K562 (cell line): ENCODE data around the gene MAD1L1. TPM values are rescaled to one million over a fixed set of nuclear protein-coding genes. Genes with fewer than 3 reads are reported as not detected.

Source experiments
- ATAC-seq: fragments of 200-7000 bp; cut with Tn5 transposase; 3 replicates; pipeline ENCODE4 v1.9.1; 2020; ENCODE audit warnings: moderate library complexity
- BruUV-seq: library from RNA; stranded (reverse); fragments of 400-500 nt; replicated peaks from 2 replicates; lab custom pipeline; 2021; lab: Mats Ljungman, UMichigan
- CTCF ChIA-PET: fragments of 300-600 bp; formaldehyde crosslinking; extraction: SDS; loops from one replicate; lab custom pipeline; 2021; ENCODE audit warnings: low intra/inter-chr PET ratio; lab: Yijun Ruan, JAX
- POLR2A ChIA-PET: fragments of 300-600, 350-650 bp; sonication (Branson Sonifier 250); formaldehyde crosslinking; extraction: SDS; loops from one replicate; lab custom pipeline; 2021; ENCODE audit warnings: antibody characterized with exemption, inconsistent platforms; lab: Yijun Ruan, JAX
- DNase-seq, 4 experiments: peaks; one replicate each; pipeline versions ENCODE4 v3.0.0 to v3.0.0-alpha.2; 2011 to 2018; ENCODE audit warnings: low spot score in 3 of 4, mixed read lengths in 3 of 4; ENCODE audit errors: extremely low read depth in 1 of 4
- FAIRE-seq: peaks from 2 replicates; lab custom pipeline; 2011; peaks lifted over from hg19 to GRCh38; lab: Jason Lieb, UNC
- H2AFZ ChIP-seq: 2 replicates; pipeline ENCODE4 v1.6.0; 2011; ENCODE audit warnings: low read depth, low read length, control low read depth, inconsistent platforms
- H3K27ac ChIP-seq: fragments of 200-600 bp; 3 replicates; pipeline ENCODE4 v1.8.0; 2011; ENCODE audit warnings: low read depth, mild to moderate bottlenecking, control low read depth, inconsistent platforms, low read length, moderate library complexity, mixed read lengths; ENCODE audit errors: extremely low read depth
- H3K27me3 ChIP-seq, 2 experiments: fragments of 300-600 bp in 1 of 2; 2 replicates in 1 of 2; 3 replicates in 1 of 2; pipeline versions ENCODE4 v1.6.0 to v1.8.0; 2011; ENCODE audit warnings: inconsistent platforms in 2 of 2, low read length in 2 of 2, mild to moderate bottlenecking in 1 of 2, mixed read lengths in 1 of 2, moderate library complexity in 1 of 2; ENCODE audit not compliant: control insufficient read depth in 2 of 2, insufficient read depth in 2 of 2
- H3K36me3 ChIP-seq: fragments of 300-600 bp; 3 replicates; pipeline ENCODE4 v1.8.0; 2011; ENCODE audit warnings: mild to moderate bottlenecking, low read length, inconsistent platforms; ENCODE audit not compliant: control insufficient read depth, insufficient read depth
- H3K4me1 ChIP-seq, 2 experiments: fragments of 200-600 bp in 1 of 2; replicated peaks in 1 of 2; 2 replicates in 1 of 2; 3 replicates in 1 of 2; pipeline versions ENCODE4 v1.5.1 to v1.8.0; 2011; ENCODE audit warnings: inconsistent platforms in 2 of 2, low read length in 2 of 2, mild to moderate bottlenecking in 1 of 2, mixed read lengths in 1 of 2, moderate library complexity in 1 of 2; ENCODE audit not compliant: control insufficient read depth in 2 of 2, insufficient read depth in 2 of 2
- H3K4me2 ChIP-seq: 2 replicates; pipeline ENCODE4 v1.6.1; 2011; ENCODE audit warnings: low read length, control low read depth, inconsistent platforms, mixed read lengths; ENCODE audit not compliant: insufficient read depth
- H3K4me3 ChIP-seq: fragments of 200-600 bp; sonication (generic), shearing (Covaris generic); 2 replicates; pipeline ENCODE4 v1.5.1; 2016; ENCODE audit warnings: control low read depth, inconsistent platforms
- H3K79me2 ChIP-seq: fragments of 200-600 bp; 3 replicates; pipeline ENCODE4 v1.8.0; 2011; ENCODE audit warnings: low read length, inconsistent platforms; ENCODE audit not compliant: control insufficient read depth, insufficient read depth
- H3K9ac ChIP-seq, 2 experiments: 2 replicates each; pipeline versions ENCODE4 v1.6.0 to v1.6.1; 2011; ENCODE audit warnings: low read depth in 2 of 2, low read length in 2 of 2, control low read depth in 1 of 2, inconsistent platforms in 1 of 2, mild to moderate bottlenecking in 1 of 2, mixed read lengths in 1 of 2; ENCODE audit not compliant: insufficient read depth in 1 of 2
- H3K9me1 ChIP-seq: one replicate; pipeline ENCODE4 v1.6.0; 2011; ENCODE audit warnings: inconsistent platforms, mild to moderate bottlenecking, low read length, moderate library complexity; ENCODE audit not compliant: control insufficient read depth, insufficient read depth
- H3K9me3 ChIP-seq: replicated peaks from 2 replicates; pipeline ENCODE4 v1.5.1; 2011; ENCODE audit warnings: low read depth, low read length, inconsistent platforms; ENCODE audit not compliant: control insufficient read depth, insufficient read depth
- H4K20me1 ChIP-seq: replicated peaks from 2 replicates; pipeline ENCODE4 v1.6.1; 2011; ENCODE audit warnings: low read length, inconsistent platforms, mixed read lengths; ENCODE audit not compliant: control insufficient read depth, insufficient read depth
- CSDE1 ChIP-seq, 2 experiments: fragments of 450-650 bp; IDR thresholded peaks; 2 replicates each; pipeline ENCODE4 v1.6.1; 2016; ENCODE audit warnings: mild to moderate bottlenecking in 1 of 2
- ETV5 ChIP-seq: sonication (generic); formaldehyde crosslinking; IDR thresholded peaks from 2 replicates; pipeline ENCODE4 v1.4.0; 2020; ENCODE audit warnings: low read depth, mild to moderate bottlenecking, missing genetic modification reagents
- HDAC6 ChIP-seq: IDR thresholded peaks from 2 replicates; pipeline ENCODE4 v1.6.1; 2012; ENCODE audit warnings: low read depth, mild to moderate bottlenecking, control low read depth, inconsistent platforms, low read length, moderate library complexity
- PHB ChIP-seq: fragments of 250-450 bp; sonication (Bioruptor Pico); IDR thresholded peaks from 2 replicates; pipeline ENCODE4 v1.5.0; 2021
- POLR2G ChIP-seq: fragments of 200-400 bp; formaldehyde crosslinking; IDR thresholded peaks from 2 replicates; pipeline ENCODE4 v1.6.1; 2017; ENCODE audit warnings: low read depth, mild to moderate bottlenecking, antibody characterized with exemption, low read length, moderate library complexity
- RBM22 ChIP-seq: fragments of 200-400 bp; formaldehyde crosslinking; IDR thresholded peaks from 2 replicates; pipeline ENCODE4 v1.6.1; 2018; ENCODE audit warnings: low read length, low read depth; ENCODE audit not compliant: poor library complexity, severe bottlenecking
- SAP30 ChIP-seq: fragments of 200-600 bp; sonication (generic); IDR thresholded peaks from 2 replicates; pipeline ENCODE4 v1.6.1; 2012; ENCODE audit warnings: borderline replicate concordance, low read depth, mild to moderate bottlenecking, moderate library complexity, low read length, control low read depth, inconsistent platforms; ENCODE audit not compliant: insufficient read depth, poor library complexity, severe bottlenecking
- SRSF1 ChIP-seq: fragments of 200-400 bp; formaldehyde crosslinking; IDR thresholded peaks from 2 replicates; pipeline ENCODE4 v1.6.1; 2017; ENCODE audit warnings: mild to moderate bottlenecking, low read depth, low read length, moderate library complexity
- ZNF23 ChIP-seq: fragments of 250-450 bp; sonication (Bioruptor Pico); IDR thresholded peaks from 2 replicates; pipeline ENCODE4 v1.4.0; 2020; ENCODE audit warnings: mild to moderate bottlenecking
- ZNF263 ChIP-seq: sonication (generic); formaldehyde crosslinking; IDR thresholded peaks from 2 replicates; pipeline ENCODE4 v1.8.0; 2022; ENCODE audit warnings: mild to moderate bottlenecking, missing genetic modification reagents, borderline replicate concordance
- ZNF274 ChIP-seq: IDR thresholded peaks from 2 replicates; pipeline ENCODE4 v1.6.1; 2011; ENCODE audit warnings: low read depth, mild to moderate bottlenecking, low read length, moderate library complexity, borderline replicate concordance
- WGBS: fragments of 100-300 bp; shearing (Covaris generic); methylation state at CpG from one replicate; pipeline ENCODE4 v1.1.6; 2016; ENCODE audit warnings: low coverage, mixed read lengths; ENCODE audit not compliant: insufficient coverage; ENCODE audit errors: missing lambda C conversion rate; 5-methylcytosine and 5-hydroxymethylcytosine counted together
- in situ Hi-C: fragments of 300-500 bp; cut with MboI; formaldehyde crosslinking; loops from 4 replicates; pipeline ENCODE4 v1.15.0; 2018; ENCODE audit warnings: inconsistent platforms, mixed read lengths
- intact Hi-C: fragments of 100-400 bp; cut with micrococcal nuclease; formaldehyde crosslinking; loops from 2 replicates; pipeline ENCODE4 v1.14.2; 2022
- polyA plus RNA-seq, 8 experiments: library from polyadenylated mRNA; depleted of rRNA in 4 of 8; stranded (reverse) in 5 of 8; unstranded in 3 of 8; fragments of >200 nt; fragmentation: Nextera tagmentation in 2 of 8; fragmentation: Illumina TruSeq in 1 of 8; extraction: Ambion mirVana in 2 of 8; extraction: Trizol in 1 of 8; gene quantifications; 2 replicates each; pipeline versions ENCODE4 v1.2.1 to v1.2.3, GENCODE V29; 2011 to 2014; ENCODE audit warnings: inconsistent platforms in 1 of 8, missing spikeins in 1 of 8
- total RNA-seq, 7 experiments: library from RNA; depleted of rRNA in 6 of 7; stranded (reverse); fragments of >200 nt in 6 of 7; fragmentation: Illumina TruSeq in 2 of 7; extraction: Trizol in 2 of 7; gene quantifications; 2 replicates each; pipeline versions ENCODE4 v1.2.1 to v1.2.3, GENCODE V29; 2011 to 2021; ENCODE audit warnings: low replicate concordance in 1 of 7
- TF ChIP-seq, protein P1 (sequence below): fragments of 250-450 bp; sonication (Bioruptor Pico); IDR thresholded peaks from 2 replicates; pipeline ENCODE4 v1.8.0; 2022; ENCODE audit warnings: moderate library complexity, mild to moderate bottlenecking, inconsistent platforms

Gene MAD1L1
- total and polyA plus RNA-seq, 9 of the 15 experiments (the other 6 are each of a cell fraction or from before 2014, with no cell fraction given), result 1.7 to 89.7 (median 18.0) TPM

DNA sequence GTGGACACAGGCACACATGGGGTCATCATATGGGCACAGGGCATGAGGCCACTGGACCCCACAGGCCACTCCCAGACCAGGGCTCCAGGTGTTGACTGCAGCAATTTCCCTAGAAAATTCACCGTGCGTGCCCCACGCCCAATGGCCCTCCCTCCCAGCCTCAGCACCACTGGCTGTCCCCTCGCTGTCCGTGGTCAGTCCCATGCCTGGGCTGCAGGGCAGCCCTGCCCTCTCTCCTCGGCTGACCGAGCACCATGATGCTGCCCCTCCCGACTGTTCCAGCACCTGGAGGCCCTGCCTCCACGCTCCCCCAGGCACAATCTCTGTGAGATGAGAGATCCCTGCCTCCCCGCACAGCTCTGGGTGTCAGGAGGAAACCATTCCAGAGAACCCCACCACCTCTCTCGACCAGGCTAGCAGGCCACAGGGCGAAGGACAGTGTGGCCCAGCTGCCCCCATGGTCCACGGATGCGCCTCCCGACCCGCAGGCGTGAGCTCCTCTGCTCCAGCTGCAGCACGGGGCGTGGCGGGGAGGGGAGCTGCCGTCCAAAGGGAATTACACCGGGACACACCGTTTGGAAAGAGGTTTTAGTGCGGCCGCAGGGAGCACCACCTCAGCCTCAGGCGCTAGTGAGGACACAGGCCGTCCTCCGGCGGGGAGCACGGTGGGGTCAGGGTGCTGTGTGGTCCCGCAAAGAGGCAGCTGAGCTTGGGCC, 21.8 kb upstream of the MAD1L1 start:
- Histone ChIP-seq H3K27me3 (no peaks in the 10 kb centered on the region), H3K9me3 (no peaks in the 10 kb centered on the region), H3K4me2 (no peak overlapping the region)
- TF ChIP-seq SRSF1 (no peak), CSDE1 (IDR thresholded peaks at IDR 0.05) (no peak), ZNF263 (CRISPR knock-in tag) (peak; percentile 54), HDAC6 (no peak), PHB (CRISPR knock-in tag) (no peak), POLR2G (peak; percentile 52; the same call in 1 of the 2 replicates), ETV5 (CRISPR knock-in tag) (no peak), SAP30 (no peak), ZNF274 (no peak), ZNF23 (no peak), RBM22 (peak; percentile 26)
- TF ChIP-seq, protein P1, sequence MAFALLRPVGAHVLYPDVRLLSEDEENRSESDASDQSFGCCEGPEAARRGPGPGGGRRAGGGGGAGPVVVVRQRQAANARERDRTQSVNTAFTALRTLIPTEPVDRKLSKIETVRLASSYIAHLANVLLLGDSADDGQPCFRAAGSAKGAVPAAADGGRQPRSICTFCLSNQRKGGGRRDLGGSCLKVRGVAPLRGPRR, result no peak
- TF ChIP-seq, all 486 proteins: peak for 3
- FAIRE-seq, result no peak
- DNase-seq, result no peak
- Histone ChIP-seq H3K9me1 (peaks cover 2% of the 10 kb centered on the region), H3K27ac (no peak overlapping the region), H3K4me3 (no peak overlapping the region), H3K79me2 (no peaks in the 10 kb centered on the region), H3K4me1 (peaks cover 0 to 29% of the 10 kb centered on the region in 2 experiments; a peak in 1 of 5 replicates), H3K9ac (peak overlapping the region in 1 of 2 experiments; percentile 48; a peak in 2 of 4 replicates), H4K20me1 (no peaks in the 10 kb centered on the region), H3K36me3 (peaks cover 56% of the 10 kb centered on the region; the same call in 2 of the 3 replicates), H2AFZ (no peak overlapping the region)
- intact Hi-C loops, result no loop called here
- TSS peak; percentile 43 for BruUV-seq
- whole genome bisulfite sequencing, result 89% methylated on average over 21 of the region's 31 CpGs
- in situ Hi-C loops, result loop anchor here (5.0 kb wide), 1 partner anchor 803 kb away; no protein-coding TSS in a partner anchor
- ATAC-seq, result no peak
- CTCF ChIA-PET, result no interaction called here
- POLR2A ChIA-PET, result interaction anchor here (0.7 kb wide), 2 partner anchors 28 to 59 kb away, joined by 3 to 4 read pairs; no protein-coding TSS in a partner anchor
